Erythroblast (primary cell): Measurements from ENCODE around the gene C4orf54.

Experiments used
- GATA1 ChIP-seq: IDR thresholded peaks from 2 replicates; pipeline ENCODE4 v1.6.1; 2011; ENCODE audit warnings: low read depth, mild to moderate bottlenecking, control low read depth, low read length, moderate library complexity
- POLR2A ChIP-seq: IDR thresholded peaks from 2 replicates; pipeline ENCODE4 v1.6.1; 2011; ENCODE audit warnings: mild to moderate bottlenecking, low read length

DNA sequence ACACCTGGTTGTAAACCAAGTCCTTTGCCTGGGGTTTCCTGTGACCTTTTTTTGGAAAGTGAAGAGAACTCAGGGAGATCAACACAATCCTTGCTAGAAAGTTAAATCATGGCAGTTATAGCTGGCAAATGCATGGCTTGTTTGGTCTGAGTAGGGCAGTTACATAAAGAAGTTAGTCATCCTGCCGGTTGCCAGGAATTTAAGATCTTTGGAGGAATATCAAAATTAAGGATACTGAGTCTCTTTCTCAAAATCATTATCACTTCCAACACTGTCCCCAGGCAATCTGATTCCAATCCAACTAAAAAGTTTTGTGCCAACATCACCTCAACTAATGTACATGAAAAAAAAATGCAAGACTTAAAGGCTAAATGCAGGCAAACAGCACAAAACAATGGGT is 40.3 kb downstream of the C4orf54 start:
- TF ChIP-seq POLR2A: no peak
- TF ChIP-seq GATA1: no peak
